ENCODE results near the gene NUP85.
"Not testable (repeated sequence)": the region's sequence is repeated elsewhere in the genome, so short reads cannot be mapped to it uniquely, and the experiment has no call there.

Gene NUP85

GRCh38 chr17:75267411-75268232, 62.1 kb downstream of the NUP85 start:
- DNase-seq (ENCODE audit: low spot score), result no peak

GRCh38 chr17:75269844-75270217, 64.4 kb downstream of the NUP85 start:
- no peak for DNase-seq (ENCODE audit: low spot score)

GRCh38 chr17:75270218-75270965, 64.9 kb downstream of the NUP85 start:
- peak; percentile 90 for DNase-seq (ENCODE audit: low spot score)

GRCh38 chr17:75270966-75271232, 65.4 kb downstream of the NUP85 start, which contains the start of gene MIF4GD:
Gene MIF4GD (minus strand): TSS chr17:75271231. CDS start chr17:75270195, 1,036 bp downstream.
- DNase-seq (ENCODE audit: low spot score), result no peak

- peak; percentile 100 for DNase-seq (ENCODE audit: low spot score)
Observed at GRCh38 chr17:75271233-75271954, 65.9 kb downstream of the NUP85 start.

- DNase-seq (ENCODE audit: low spot score), result peak; percentile 55
Observed at GRCh38 chr17:75271955-75272847, 66.7 kb downstream of the NUP85 start.

GRCh38 chr17:75272848-75273184, 67.3 kb downstream of the NUP85 start:
- no peak for DNase-seq (ENCODE audit: low spot score)

GRCh38 chr17:75273977-75274708, 68.7 kb downstream of the NUP85 start:
- DNase-seq (ENCODE audit: low spot score), result no peak

- DNase-seq (ENCODE audit: low spot score), result no peak
Observed at GRCh38 chr17:75277664-75278071, 72.2 kb downstream of the NUP85 start.

GRCh38 chr17:75280189-75280588, 74.7 kb downstream of the NUP85 start:
- DNase-seq (ENCODE audit: low spot score), result not testable (repeated sequence)

GRCh38 chr17:75285123-75285522, 79.6 kb downstream of the NUP85 start:
- no peak for DNase-seq (ENCODE audit: low spot score)

All from D341Med (cell line).